GM21390 (cell line): ENCODE measurements around the gene ASB2.

Experiments used
- ATAC-seq: cut with Tn5 transposase; IDR thresholded peaks from one replicate; pipeline ENCODE4 v1.9.1; 2021; ENCODE audit not compliant: unreplicated experiment

ASB2 gene

DNA sequence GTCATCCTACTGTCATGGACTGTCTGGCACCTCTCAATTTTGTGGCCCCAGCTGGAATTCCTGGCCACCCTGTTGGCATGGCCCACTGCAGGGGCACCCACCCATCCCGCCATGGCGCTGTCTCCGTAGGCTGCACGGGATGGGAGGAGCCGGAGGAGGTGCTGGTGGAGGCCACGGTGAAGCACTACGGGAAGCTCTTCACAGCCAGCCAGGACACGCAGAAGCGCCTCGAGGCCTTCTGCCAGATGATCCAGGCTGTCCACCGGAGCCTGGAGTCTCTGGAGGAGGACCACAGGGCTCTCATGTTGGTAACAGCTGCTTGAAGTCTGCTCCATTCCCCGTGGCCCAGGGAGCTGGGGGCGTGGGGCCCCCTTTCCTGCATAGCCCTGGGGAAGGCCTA is 24.6 kb upstream of the ASB2 start:
- ATAC-seq: no peak

DNA sequence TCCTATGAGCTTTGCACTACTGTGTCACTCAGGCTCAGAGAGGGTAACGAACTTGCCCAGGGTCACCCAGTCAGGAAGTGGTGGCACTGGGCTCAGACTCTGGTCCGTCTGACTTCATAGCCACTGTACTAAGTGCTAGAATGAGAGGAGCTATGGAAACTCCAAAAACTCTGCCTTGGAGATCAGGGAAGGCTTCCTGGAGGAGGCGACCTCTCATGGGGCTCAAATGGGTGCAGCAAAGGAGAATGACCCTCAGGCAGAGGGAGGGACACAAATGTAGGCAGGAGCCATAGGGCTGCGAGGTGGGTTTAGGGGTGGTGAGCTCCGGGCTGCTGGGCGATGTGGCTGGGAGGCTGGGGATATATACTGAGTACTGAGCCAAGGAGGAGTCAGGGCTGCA is 23.9 kb upstream of the ASB2 start:
- ATAC-seq: no peak

DNA sequence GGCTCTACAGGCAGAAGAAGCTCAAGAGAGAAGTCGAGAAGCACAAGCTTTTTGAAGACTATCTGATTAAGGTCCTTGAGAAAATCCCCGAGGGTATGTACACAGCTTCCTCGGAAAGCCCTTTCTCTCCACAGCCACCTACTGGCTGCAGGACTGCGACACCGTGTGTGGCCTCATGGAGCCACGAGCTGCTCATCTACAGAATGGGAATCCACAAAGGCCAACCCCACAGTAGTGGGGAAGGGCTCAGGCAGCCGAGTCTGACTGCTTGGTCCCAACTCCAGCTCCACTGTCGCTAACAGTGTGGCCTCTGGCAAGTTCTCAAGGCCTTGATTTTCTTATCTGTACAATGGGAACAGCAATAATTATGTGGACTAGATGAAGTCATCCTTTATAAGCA is 23.2 kb upstream of the ASB2 start:
- no peak for ATAC-seq

- no peak for ATAC-seq
Observed at GRCh38 chr14:93998871-93999403, 22.6 kb upstream of the ASB2 start.

GRCh38 chr14:93997916-93998870 is 21.8 kb upstream of the ASB2 start:
- no peak for ATAC-seq

GRCh38 chr14:93997082-93997481 is 20.7 kb upstream of the ASB2 start, which contains the start of gene CCDC197:
Gene CCDC197 (plus strand): TSS chr14:93997301. CDS start chr14:93998132, 831 bp downstream.
- ATAC-seq: no peak

DNA sequence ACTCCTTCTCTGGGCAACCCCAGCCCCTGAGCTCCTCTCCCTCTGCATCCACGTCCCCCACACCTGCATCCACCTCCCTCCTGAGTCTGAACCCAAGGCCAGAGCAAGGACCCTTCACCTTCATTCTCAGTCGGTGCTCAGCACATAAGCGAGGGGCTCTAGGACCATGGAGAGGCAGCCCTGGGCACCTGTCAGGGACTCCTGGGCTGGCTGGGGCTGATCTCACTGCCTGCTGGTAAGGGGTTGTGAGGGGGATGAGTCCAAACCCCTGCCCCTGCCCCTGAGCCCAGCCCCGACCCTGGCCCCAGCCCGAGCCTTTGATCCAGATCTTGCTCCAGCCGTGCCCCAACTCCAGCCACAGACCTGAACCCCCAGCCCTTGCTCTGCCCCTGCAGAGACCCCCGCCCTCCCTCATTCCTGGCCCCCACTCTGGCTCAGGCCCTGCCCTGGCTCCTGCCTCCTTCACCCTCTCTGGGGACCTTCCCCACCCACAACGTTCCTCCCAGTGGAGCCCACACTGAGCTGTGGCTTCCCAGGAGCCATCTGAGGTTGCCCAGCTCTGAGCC is 19.8 kb upstream of the ASB2 start:
- no peak for ATAC-seq

- ATAC-seq: no peak
Observed at GRCh38 chr14:93994919-93995682, 18.7 kb upstream of the ASB2 start.

- ATAC-seq: no peak
Observed at GRCh38 chr14:93993382-93993781, 17.0 kb upstream of the ASB2 start.

DNA sequence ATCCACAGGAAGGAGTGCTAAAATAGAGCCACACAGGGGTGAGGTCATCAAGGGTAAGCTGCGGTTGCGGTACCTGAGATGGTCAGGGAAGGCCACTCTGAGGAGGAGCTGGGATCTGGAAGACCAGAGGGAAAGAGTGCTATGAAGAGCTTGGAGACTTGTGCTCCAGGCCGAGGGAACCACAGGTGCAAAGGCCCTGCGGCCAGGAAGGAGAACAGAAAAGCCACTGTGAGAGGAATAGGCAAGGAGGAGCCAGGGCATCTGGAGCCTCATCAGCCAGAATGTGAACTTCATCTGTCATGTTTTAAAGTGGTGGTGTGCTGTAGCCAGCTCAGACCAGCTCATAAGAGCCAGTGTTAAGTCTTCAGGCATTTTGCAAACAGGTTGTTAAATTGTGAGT is 15.3 kb upstream of the ASB2 start:
- ATAC-seq: no peak

DNA sequence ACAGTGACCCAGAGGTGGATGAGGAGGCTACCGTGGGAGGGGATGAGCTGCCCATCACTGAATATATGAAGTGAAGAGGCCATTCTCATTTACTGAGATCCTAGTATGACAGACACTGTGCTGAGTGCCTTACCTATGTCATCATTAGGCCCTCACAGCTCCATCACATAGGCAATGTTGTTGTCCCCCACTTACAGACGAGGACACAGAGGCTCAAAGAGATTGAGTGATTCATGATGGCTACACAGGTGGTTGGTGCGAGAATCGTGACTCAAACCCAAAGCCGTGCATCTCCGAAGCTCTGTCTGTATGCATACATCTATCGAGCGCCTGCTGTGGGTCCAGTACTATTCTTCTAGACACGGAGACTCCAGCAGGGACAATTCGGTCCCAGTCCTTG is 14.8 kb upstream of the ASB2 start:
- ATAC-seq: no peak

GRCh38 chr14:93989939-93990338 is 13.6 kb upstream of the ASB2 start:
- peak; percentile 49 for ATAC-seq

DNA sequence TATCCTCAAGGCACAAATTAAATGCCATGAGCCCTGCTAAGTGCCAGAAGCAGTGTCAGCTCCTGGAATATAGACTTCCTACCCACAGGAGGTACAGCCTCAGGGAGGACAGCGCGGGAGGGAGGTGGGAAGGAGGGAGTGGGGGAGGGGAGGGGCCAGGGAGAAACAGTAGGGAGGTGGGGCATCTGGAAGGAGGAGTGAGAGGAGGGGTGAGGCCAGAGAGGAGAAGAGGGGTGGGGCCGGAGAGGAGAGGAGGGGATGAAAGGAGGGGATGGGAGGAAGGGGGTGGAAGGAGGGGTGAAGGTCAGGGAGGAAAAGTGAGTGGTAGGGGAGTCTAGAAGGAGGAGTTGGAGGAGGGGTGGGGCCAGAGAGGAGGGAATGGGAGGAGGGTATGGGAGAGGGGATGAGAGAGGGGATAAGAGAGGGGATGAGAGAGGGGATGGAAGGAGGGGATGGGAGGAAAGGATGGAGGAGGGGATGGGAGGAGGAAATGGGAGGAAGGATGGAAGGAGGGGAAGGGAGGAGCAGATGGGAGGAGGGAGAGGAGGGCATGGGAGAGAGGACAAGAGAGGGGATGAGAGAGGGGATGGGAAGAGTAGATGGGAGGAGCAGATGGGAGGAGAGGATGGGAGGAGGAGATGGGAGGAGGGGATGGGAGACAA is 11.6 kb upstream of the ASB2 start:
- no peak for ATAC-seq

DNA sequence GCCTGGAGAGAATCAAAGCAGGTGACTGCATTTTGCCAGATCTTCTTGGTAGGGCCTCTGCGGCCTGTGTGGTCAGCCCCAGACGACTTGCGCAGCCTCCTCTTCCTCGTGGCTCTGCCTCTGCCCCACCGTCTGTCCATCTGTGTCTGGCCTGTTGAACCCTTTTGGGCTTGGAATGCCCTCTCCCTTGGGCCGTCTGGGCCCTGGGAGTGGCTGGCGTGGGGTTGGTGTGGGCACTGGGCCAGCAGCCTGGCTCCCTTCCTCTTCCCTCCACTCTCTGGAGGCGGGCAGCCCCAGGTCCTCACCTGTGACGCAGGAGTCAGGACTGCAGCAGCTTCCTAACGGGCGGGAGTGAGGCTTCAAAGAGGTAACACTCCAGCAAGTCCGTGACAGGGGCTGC is 11.0 kb upstream of the ASB2 start:
- ATAC-seq: no peak

DNA sequence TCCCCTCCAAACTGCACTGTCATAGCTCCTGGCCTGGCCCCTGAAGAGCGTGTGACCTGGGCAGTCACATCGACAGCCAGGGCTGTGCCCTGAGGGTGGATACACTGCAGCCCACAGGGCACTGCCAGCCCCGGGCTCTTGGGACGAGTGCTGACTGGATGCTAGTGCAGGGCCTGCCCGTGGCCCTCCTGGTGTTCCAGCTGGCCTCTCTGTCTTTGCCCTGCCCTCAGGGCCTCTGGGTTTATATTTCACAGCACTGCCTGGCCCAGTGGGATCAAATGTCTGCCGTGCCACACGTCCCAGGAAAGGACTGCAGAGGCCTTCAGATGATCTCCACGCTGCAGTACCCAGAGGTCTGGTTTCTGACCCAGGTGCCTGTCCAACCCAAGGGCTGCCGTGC is 10.6 kb upstream of the ASB2 start:
- ATAC-seq: no peak

GRCh38 chr14:93984987-93985410 is 8.6 kb upstream of the ASB2 start:
- ATAC-seq: no peak

DNA sequence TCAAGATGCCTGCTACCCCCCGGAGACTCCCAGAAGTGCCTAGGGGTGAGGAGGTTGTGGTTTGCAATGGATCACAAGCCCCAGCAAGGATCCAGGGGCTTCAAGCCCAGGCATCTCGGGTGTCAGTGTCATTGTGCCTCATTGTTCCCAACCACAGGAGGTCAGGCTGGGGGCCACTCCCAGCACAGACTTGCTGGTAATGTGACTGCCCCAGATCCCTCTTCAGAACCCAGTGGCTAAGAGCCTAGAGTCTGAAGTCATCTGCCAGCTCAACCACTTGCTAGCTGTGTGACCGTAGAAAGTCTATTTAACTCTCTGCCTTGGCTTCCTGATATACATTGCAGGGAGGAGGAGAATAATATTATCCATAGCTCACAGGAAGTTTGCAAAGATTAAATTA is 7.7 kb upstream of the ASB2 start:
- ATAC-seq: no peak

DNA sequence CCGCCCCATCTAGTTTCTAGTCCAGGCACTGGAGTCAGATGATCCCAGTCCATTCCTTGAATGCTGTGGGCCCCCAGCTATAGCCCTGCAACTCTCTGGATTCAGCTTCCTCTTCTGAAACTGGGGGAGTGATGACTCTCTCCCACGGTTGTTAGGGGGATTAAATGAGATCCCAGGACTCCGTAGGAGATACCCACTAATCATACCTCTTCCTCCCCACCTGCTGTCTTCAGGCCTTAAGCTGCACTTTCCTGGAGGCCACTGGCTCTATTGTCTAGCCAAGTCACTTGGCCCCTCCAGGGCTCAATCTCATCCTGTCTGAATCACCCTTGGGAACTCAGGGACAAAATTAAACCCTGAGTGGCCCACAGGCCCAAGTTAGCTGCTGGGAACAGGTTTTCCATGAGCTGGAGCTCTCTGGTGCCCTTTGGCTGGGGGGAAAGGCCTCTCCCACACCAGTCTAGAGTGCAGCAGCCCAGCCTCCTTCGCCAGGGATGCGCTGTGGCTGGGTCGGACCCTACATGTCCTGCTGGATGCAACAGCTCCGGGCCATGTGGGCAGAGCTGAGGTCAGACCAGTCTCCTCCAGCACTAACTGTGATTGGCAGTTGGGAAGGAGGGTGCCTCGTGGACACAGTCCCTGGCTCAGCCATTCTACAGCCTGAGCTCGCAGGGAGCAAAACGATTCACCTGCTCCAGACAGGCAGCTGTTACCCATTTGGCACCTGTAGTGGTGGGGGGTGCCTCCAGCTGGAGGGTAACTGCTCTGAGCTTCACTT is 6.0 kb upstream of the ASB2 start:
- ATAC-seq: no peak

DNA sequence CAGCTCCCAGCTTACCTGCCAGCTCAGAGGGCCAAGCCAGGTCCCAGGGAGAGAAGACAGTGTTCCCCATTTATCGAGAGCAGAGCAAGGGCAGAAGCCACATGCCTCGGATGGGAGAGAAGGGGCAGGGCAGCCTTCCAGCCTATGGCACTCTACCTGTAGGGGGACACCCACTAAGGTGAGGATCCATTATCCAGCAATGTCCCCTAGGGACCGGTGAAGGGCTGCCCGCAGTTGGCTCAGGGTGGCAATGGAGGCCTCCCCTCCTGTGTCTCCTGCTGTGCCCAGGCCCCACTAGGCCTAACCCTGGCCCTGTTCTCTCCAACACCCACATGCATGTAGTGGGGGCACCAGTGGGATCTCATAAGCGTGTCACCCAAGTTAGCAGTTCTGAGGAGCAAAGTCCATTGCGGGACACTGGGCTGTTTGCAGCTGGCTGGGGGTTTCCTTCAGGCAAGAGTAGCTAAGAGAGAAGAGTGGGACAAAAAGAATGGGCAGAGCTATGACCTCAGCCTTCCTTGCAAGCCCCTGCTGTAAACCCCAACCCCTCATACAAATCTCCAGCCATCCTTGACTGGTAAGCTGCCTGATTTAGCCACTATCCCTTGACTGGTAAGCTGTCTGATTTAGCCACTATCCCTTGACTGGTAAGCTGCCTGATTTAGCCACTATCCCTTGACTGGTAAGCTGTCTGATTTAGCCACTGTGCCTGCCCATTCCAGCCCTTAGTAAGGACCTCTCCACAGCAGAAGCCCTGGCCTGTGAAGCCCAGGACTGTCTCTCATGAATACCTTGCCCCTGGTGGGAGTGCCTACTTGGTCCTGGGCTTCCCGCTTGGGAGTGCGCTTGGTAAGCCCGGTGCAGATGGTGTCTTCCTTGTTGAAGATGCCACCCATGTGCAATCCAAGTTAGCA is 5.2 kb upstream of the ASB2 start:
- no peak for ATAC-seq
